OCI-M2 (cell line): ENCODE measurements around the gene MAP3K13.
"Not testable (repeated sequence)": the region's sequence is repeated elsewhere in the genome, so short reads cannot be mapped to it uniquely, and the experiment has no call there.

Source experiments
- DNase-seq: peaks from one replicate; lab custom pipeline; 2025; ENCODE audit not compliant: unreplicated experiment; lab: John Stamatoyannopoulos, UW

Gene MAP3K13

DNA sequence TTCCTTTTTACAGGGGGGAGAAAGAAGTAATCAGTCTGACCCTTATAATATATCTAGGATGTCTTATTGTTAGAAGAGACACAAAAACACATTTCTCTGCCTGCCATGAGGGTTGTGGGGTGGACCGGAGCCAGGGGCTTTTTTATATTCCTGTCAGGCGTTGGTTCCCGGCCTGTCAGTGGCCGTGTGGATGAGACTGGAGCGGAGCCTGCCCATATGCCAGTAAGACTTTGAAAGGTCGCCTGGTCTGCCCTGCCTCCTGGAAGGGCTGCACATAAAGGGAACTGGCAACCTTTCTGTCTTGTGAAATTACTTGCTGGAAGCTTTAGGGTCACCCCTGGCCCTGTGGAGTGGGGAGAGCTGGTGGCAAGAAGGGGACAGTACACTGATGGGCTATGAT is 34.7 kb downstream of the MAP3K13 start:
- DNase-seq, result no peak

DNA sequence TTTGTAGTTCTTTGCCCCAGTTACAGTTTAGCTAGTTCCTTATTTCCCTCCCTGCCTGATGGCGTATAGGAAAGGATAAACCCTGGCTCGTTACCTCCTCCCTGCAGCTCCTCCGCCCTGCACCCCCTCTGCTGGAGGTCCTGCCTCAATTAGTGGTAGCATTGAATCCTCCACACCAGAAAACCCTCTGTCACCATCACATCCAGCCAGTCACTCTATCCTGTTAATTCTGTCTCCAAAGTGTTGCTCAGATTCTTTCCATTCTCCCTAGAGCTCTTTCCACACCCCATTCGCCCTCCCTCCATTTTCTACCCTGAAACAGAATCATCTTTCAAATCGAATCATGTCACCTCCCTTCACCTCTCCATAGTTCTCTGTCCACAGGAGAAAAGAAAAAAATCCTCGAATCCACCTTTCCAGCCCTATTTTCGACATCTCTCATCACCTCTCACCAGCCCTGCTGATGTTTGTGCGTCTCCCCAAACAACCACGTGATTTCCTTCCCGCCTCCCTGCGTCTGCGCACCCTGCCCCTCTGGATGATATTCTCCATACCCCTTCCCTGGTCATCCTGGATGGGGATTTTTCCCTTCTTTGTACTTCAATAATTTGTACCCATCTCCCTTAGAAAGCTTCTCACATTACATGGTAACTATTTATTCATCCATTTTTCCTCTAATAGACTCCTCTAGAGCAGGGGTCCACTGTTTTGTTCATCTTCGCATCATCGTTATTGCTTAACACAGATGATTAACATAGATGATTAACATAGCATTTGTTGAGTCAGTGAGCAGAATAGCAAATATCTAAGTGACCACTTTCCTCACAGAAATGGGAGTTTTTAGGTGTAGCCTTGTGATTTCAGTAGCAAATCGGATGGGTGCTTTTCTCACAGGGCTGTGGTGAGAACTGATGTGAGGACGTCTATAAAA is 37.1 kb downstream of the MAP3K13 start:
- DNase-seq, result no peak

DNA sequence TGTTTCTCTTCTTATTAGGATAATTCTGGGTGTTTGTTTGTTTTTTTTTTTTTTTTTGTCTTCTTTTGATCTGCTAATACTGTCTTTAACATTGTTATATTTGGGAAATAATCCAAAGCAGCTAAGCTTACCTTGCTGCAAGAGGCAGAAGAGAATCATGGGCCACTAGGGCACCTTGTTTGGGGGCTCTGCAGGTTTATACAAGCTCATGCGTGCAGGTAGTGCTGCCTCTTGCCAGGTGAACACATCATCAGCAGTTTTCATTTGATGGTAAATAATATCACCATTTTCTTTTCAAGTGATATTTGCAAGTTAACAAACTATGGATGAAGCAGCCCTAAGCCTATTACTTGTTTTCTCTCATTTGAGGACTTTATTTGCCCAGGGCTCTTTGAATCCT is 37.9 kb downstream of the MAP3K13 start:
- no peak for DNase-seq

DNA sequence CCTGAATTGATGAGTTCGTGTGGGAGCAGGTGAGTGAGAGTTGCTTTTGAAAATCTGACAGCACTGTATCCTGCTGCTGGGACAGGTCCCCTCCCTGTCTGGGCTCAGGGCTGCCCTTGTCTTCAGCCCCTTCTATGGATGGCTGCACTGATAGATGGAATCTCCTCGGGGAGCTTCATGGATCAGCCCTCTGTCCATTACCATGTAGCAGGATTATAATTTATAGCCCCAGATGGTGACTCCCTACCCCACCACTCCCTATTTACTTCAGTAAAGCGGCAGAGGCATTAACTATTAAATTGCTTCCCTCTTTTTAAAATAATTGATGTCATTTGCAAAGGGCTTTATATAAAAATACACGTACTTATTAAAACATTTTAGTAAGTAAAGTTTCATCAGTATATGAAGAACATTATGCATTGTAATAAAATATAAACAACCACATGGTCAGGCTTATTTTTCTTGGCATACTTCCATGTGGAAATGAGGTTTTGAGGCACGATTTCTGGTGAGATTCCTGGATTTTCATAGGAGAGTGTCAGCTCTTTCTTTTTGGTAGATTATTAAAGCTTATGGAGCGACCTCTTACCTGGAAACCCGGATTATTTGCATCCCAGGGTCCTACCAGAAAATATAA is 38.5 kb downstream of the MAP3K13 start:
- DNase-seq, result no peak

DNA sequence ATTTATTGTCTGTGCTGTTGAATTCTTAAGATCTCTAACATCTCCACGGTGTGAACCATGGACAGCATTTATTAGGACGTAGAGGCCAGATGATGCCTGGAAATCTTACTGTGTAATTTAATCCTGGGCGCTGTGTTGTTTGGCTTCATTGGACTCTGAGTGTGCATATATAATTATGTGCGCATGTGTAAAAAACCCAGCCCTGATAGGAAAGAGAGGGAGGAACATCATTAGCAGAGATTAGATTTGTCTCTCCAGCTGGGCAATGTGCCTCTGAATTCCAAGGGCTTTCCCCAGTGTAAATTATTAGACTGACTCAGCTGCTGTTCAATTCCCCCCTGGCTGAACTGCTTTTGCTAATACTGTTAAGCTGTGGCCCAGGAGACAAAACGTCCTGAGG is 39.6 kb downstream of the MAP3K13 start:
- DNase-seq, result no peak

- no peak for DNase-seq
Observed at GRCh38 chr3:185403002-185403401, 40.1 kb downstream of the MAP3K13 start.

DNA sequence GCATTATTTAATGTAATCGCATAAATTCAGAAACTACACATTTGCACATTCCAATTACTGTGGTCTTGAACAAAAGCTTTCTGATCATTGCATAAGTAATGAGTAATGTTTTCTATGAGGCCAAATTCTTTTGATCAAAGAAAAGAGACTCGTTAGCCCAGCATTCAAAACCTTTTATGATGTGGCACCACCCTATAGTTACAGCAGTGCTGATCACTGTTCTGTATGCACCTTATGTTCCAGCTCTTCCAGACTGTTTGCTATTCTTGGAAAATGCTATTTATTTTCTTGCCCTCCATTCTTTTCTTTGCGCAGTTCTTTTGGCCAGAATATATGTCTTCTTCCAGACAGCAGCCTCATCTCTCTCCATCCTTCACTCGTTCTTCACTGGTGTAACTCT is 42.3 kb downstream of the MAP3K13 start:
- DNase-seq, result no peak

- no peak for DNase-seq
Observed at GRCh38 chr3:185405664-185406063, 42.7 kb downstream of the MAP3K13 start.

GRCh38 chr3:185406121-185406620 is 43.2 kb downstream of the MAP3K13 start:
- no peak for DNase-seq

GRCh38 chr3:185409957-185410356 is 47.0 kb downstream of the MAP3K13 start:
- DNase-seq, result no peak

DNA sequence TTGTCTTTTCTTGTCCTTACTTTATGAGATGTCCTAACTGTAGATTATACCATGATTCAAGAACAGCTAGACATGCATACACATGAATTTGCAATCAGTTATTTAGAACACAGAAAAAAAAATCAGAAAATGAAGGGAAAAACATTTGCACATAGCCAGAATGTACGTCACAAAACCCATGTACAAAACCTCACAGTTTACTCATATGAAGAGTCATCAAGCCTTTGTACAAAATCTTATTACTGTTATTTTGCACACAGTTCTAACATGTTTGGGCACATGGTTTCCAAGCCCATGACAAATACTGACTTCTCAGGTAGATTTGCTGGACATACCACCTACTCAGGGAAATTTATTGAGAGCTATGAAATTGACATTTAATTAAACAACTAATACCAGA is 48.2 kb downstream of the MAP3K13 start:
- no peak for DNase-seq

GRCh38 chr3:185416513-185416912 is 53.6 kb downstream of the MAP3K13 start:
- DNase-seq, result no peak

DNA sequence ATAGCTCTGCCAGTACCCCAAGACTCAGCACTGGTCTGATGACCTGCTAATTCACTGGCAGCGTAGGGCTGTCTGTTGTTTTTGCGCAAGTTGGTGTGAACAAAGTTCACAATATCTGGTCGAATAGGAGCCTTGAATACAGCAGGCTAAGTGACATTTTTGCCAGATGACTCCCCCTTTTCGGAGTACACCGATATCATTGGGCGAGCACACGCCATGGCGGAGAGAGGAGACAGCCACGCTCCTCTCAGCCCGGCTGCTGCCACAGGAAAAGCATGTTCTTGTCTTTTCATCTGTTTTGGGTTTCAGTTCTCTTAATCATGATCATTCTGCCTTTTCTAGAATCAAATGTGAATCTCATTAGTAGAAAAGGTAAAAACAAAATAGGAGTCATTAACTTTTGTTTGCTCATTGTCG is 55.6 kb downstream of the MAP3K13 start:
- not testable (repeated sequence) for DNase-seq

DNA sequence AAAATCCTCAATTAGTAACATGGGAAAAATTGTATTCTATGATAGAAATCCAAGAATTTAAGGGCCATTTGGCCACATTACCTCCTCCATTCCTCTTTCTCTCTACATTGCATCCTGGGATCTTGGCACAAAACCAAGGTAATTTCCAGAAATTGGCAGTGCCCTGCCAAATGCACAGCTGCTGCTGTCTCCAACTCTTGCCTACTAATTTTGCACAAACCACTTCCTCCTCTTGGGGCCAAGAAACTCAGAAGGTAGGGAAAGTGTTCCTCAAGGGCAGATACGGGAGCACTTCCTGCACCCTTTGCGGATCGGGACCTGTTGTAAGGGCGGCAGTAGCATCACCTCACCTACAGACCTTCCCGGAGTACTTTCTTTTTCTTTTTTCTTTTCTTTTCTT is 57.8 kb downstream of the MAP3K13 start:
- no peak for DNase-seq

DNA sequence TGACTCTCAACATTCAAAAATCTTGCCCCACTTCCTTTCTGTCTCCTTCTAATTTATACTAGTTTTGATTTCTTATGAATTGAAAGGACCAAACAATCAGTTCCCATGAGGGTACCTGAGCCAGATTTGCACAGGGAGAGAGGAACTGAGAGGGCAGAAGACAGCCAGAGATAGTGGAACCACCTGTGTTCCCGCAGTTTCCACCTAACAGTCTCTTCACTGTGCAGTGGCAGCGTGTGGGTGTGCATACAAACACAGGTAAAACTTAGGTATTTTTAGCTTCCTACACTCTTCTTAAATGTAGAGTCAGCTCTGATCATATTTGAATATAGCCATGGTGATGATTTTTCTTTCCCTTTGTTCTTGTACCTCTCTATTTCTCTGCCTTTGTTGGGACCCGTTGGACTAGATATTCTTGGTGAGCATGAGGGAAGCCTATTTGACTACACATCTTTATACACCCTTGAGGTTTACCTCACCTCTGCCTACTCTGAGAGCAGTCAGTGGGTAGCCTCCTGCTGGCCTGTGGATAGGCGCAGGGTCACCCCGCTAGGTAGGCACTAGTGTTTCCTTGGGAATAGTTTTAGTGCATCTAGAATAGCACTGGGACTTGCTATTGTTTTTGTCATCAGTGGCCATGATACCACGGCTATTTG is 58.8 kb downstream of the MAP3K13 start:
- DNase-seq, result no peak

DNA sequence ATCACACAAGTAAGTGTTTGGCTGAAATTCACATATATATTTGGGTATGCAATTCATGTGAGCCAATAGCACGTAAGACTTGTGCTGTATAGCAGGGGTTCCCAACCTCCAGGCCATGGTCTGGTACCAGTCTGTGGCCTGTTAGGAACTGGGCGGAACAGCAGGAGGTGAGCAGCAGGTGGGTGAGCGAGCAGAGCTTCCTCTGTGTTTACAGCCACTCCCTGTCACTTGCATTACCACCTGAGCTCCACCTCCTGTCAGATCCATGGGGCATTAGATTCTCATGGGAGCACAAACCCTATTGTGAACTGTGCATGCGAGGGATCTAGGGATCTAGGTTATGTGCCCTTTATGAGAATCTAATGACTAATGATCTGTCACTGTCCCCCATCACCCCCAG is 59.7 kb downstream of the MAP3K13 start:
- DNase-seq, result no peak

DNA sequence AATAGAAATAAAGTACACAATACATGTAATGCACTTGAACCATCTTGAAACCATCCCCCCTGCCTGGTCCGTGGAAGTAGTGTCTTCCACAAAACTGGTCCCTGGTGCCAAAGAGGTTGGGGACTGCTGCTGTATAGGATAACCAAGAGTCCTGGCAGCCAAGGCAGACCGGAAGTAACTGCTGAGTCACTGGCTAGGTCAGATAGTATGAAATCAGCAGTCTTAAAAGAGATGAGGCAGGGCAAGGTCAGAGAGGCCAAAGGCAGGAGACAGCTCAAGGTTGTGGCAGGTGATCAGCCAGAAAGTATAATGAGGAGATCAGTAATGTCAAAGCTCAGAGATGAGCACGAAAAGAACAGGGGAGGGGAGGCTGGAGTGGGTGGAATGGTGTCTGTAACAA is 60.2 kb downstream of the MAP3K13 start:
- no peak for DNase-seq

DNA sequence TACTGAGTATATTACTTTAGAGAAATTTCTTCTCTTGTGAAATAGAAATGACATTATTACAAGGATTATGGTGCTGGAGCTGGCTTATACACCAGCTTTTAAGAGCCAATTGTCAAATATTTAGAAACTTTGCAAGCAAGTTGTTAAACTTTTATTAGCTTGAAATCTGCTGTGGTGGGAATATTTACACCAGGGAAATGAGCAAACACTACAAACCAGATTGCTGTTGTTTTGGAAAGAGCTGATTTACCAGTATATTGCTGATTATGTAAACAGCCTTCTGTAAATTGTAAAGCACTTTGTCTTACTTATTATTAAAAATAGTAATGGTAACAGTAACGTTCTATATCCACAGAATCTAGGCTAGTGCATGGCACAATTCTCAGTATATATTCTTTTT is 61.5 kb downstream of the MAP3K13 start:
- no peak for DNase-seq

DNA sequence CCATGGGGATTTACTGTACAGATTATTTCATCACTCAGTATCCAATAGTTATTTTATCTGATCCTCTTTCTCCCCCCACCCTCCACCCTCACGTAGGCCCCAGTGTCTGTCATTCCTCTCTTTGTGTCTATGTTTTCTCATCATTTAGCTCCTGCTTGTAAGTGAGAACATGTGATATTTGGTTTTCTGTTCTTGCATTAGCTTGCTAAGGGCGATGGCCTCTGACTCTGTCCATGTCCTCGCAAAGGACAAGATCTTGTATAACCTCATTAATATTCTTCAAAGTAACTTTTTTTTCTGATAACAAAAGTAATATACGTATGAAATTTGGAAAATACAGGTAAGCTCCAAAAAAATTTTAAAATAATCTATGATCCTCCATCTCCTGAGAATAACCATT is 67.4 kb downstream of the MAP3K13 start:
- DNase-seq, result no peak

DNA sequence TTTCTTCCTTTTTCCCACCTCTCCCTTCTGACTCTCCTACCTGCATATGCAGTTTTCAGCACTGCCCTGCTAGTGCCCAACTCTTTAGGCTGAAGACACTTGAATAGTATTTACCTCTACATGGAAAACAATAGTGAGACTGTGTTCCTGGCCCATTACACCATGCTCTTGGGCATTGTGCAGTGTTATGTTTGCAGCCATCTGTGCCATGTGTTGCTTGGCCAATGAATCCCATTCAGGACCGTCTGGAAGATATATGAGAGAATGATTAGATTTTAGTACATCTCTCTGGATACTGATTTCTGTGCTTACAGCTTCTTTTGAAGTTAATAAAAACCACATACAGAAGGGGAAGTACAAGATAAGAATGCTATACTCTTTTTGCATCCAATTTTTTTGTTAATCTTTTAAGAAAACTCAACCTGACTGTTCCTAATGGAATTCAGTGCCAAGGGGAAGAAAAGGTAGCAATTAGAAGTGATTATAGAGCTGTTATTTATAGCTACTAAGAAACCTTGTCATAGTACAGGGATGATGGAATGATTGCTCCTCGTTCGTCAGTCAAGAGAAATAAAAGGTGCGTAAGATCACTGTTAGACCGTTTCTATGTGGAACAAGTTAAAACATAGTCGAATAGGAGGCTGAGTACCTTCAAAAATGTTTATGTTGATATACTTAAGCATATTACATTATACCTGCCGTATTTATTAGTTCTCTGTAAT is 77.0 kb downstream of the MAP3K13 start:
- DNase-seq, result no peak

- no peak for DNase-seq
Observed at GRCh38 chr3:185442031-185442430, 79.1 kb downstream of the MAP3K13 start.
